ENCODE data around the gene PSMB9.

- TF ChIP-seq CTCF (IDR thresholded peaks at IDR 0.05) (no peak), POLR2A (IDR thresholded peaks at IDR 0.05) (no peak)
Measured at GRCh38 chr6:32830936-32831335, 23.1 kb upstream of the PSMB9 start.
